SK-N-SH (cell line): ENCODE measurements around the gene FUNDC2. TPM values are rescaled to one million over a fixed set of nuclear protein-coding genes. Genes with fewer than 3 reads are reported as not detected.

Experiments
- CTCF ChIA-PET: fragments of 300-600, 350-600 bp; formaldehyde crosslinking; extraction: SDS; loops from one replicate; lab custom pipeline; 2021; lab: Yijun Ruan, JAX
- POLR2A ChIA-PET: fragments of 350-600 bp; sonication (Branson Sonifier 250); formaldehyde crosslinking; extraction: SDS; loops from one replicate; lab custom pipeline; 2020; ENCODE audit warnings: antibody characterized with exemption, inconsistent platforms; lab: Yijun Ruan, JAX
- DNase-seq: peaks from one replicate; pipeline ENCODE4 v3.0.0; 2012
- H2AFZ ChIP-seq: fragments of 200-600 bp; sonication (generic); 2 replicates; pipeline ENCODE4 v1.8.1; 2016; ENCODE audit warnings: antibody characterized with exemption, mild to moderate bottlenecking, low read depth
- H3F3A ChIP-seq: fragments of 200-600 bp; sonication (generic); replicated peaks from 2 replicates; pipeline ENCODE3; 2016; ENCODE audit warnings: antibody characterized with exemption, mild to moderate bottlenecking; ENCODE audit not compliant: insufficient read depth
- H3K27ac ChIP-seq, 2 experiments: fragments of 200-500 bp in 1 of 2; fragments of 200-600 bp in 1 of 2; sonication (Bioruptor generic) in 1 of 2; sonication (generic), shearing (Covaris generic) in 1 of 2; 2 replicates each; pipeline versions ENCODE4 v1.5.1 to v1.6.1; 2014 to 2016; ENCODE audit warnings: low read depth in 2 of 2, inconsistent platforms in 1 of 2, low read length in 1 of 2, mild to moderate bottlenecking in 1 of 2, mixed read lengths in 1 of 2
- H3K27me3 ChIP-seq: fragments of 200-600 bp; sonication (generic), shearing (Covaris generic); 2 replicates; pipeline ENCODE4 v1.6.1; 2016; ENCODE audit warnings: mixed run types; ENCODE audit not compliant: insufficient read depth
- H3K36me3 ChIP-seq, 2 experiments: fragments of 200-500 bp in 1 of 2; fragments of 200-600 bp in 1 of 2; sonication (Bioruptor generic) in 1 of 2; sonication (generic) in 1 of 2; replicated peaks in 1 of 2; 2 replicates each; pipeline versions ENCODE3 to v1.5.1; 2014 to 2016; ENCODE audit warnings: low read length in 1 of 2, mild to moderate bottlenecking in 1 of 2; ENCODE audit not compliant: insufficient read depth in 2 of 2, control insufficient read depth in 1 of 2
- H3K4me1 ChIP-seq, 2 experiments: fragments of 200-500 bp in 1 of 2; fragments of 200-600 bp in 1 of 2; sonication (Bioruptor generic) in 1 of 2; sonication (generic), shearing (Covaris generic) in 1 of 2; 2 replicates each; pipeline versions ENCODE4 v1.5.1 to v1.6.1; 2014 to 2016; ENCODE audit warnings: low read depth in 1 of 2, low read length in 1 of 2, mixed run types in 1 of 2; ENCODE audit not compliant: insufficient read depth in 2 of 2, control insufficient read depth in 1 of 2
- H3K4me2 ChIP-seq: fragments of 200-600 bp; sonication (generic), shearing (Covaris generic); 2 replicates; pipeline ENCODE4 v1.6.1; 2017; ENCODE audit warnings: mixed run types
- H3K4me3 ChIP-seq, 2 experiments: fragments of 200-500 bp in 1 of 2; fragments of 200-600 bp in 1 of 2; sonication (Bioruptor generic) in 1 of 2; sonication (generic), shearing (Covaris generic) in 1 of 2; 2 replicates each; pipeline versions ENCODE4 v1.5.1 to v1.8.1; 2014 to 2016; ENCODE audit warnings: low read depth in 2 of 2, inconsistent platforms in 1 of 2, low read length in 1 of 2, mild to moderate bottlenecking in 1 of 2, mixed read lengths in 1 of 2, moderate library complexity in 1 of 2
- H3K79me2 ChIP-seq: fragments of 200-600 bp; sonication (generic); 2 replicates; pipeline ENCODE4 v1.8.1; 2017; ENCODE audit warnings: mild to moderate bottlenecking; ENCODE audit not compliant: insufficient read depth
- H3K9ac ChIP-seq: fragments of 200-600 bp; sonication (generic); 2 replicates; pipeline ENCODE4 v1.6.1; 2017; ENCODE audit warnings: mixed run types
- H3K9me2 ChIP-seq: fragments of 200-600 bp; sonication (generic); 2 replicates; pipeline ENCODE4 v1.6.1; 2017; ENCODE audit warnings: mixed run types
- H3K9me3 ChIP-seq: fragments of 200-600 bp; sonication (generic); 2 replicates; pipeline ENCODE4 v1.6.1; 2017; ENCODE audit warnings: mixed run types, mild to moderate bottlenecking, moderate library complexity
- H4K20me1 ChIP-seq: fragments of 200-600 bp; sonication (generic); 2 replicates; pipeline ENCODE4 v1.6.1; 2017; ENCODE audit warnings: mild to moderate bottlenecking, mixed run types; ENCODE audit not compliant: insufficient read depth
- CHD2 ChIP-seq: fragments of 150-350 bp; IDR thresholded peaks from 2 replicates; pipeline ENCODE4 v1.6.1; 2018; ENCODE audit warnings: low read length; ENCODE audit not compliant: partially characterized antibody
- CTCF ChIP-seq: fragments of 200-600 bp; sonication (generic); IDR thresholded peaks from 2 replicates; pipeline ENCODE4 v1.6.1; 2017; ENCODE audit warnings: antibody characterized with exemption, mild to moderate bottlenecking, moderate library complexity
- ELF1 ChIP-seq: IDR thresholded peaks from 2 replicates; pipeline ENCODE4 v1.4.0; 2012
- EP300 ChIP-seq, 2 experiments: IDR thresholded peaks; 2 replicates each; pipeline versions ENCODE4 v1.4.0 to v1.6.1; 2012; ENCODE audit warnings: borderline replicate concordance in 1 of 2, low read depth in 1 of 2, low read length in 1 of 2
- EZH2phosphoT487 ChIP-seq: fragments of 200-600 bp; sonication (generic); IDR thresholded peaks from 2 replicates; pipeline ENCODE4 v1.6.1; 2017; ENCODE audit warnings: low read depth, mixed run types, mild to moderate bottlenecking, antibody characterized with exemption, moderate library complexity, borderline replicate concordance
- FOXJ3 ChIP-seq: sonication (generic); formaldehyde crosslinking; IDR thresholded peaks from 2 replicates; pipeline ENCODE4 v1.5.1; 2020; ENCODE audit warnings: mild to moderate bottlenecking, missing genetic modification reagents
- FOXM1 ChIP-seq: IDR thresholded peaks from 2 replicates; pipeline ENCODE4 v1.4.0; 2012; ENCODE audit warnings: low read depth, mild to moderate bottlenecking
- GABPA ChIP-seq: IDR thresholded peaks from 2 replicates; pipeline ENCODE4 v1.4.0; 2012; ENCODE audit warnings: low read depth, mild to moderate bottlenecking
- JUND ChIP-seq: IDR thresholded peaks from 2 replicates; pipeline ENCODE4 v1.4.0; 2012
- MAX ChIP-seq: IDR thresholded peaks from 2 replicates; pipeline ENCODE4 v1.4.0; 2012; ENCODE audit warnings: low read depth
- NRF1 ChIP-seq: IDR thresholded peaks from 2 replicates; pipeline ENCODE4 v1.6.1; 2012; ENCODE audit warnings: low read depth, mild to moderate bottlenecking, low read length
- PBX3 ChIP-seq: IDR thresholded peaks from 2 replicates; pipeline ENCODE4; 2012
- REST ChIP-seq: IDR thresholded peaks from 2 replicates; pipeline ENCODE4 v1.6.1; 2012; ENCODE audit warnings: mild to moderate bottlenecking, low read depth, low read length, moderate library complexity
- RXRA ChIP-seq: IDR thresholded peaks from 2 replicates; pipeline ENCODE4 v1.4.0; 2012; ENCODE audit warnings: low read depth, mild to moderate bottlenecking, borderline replicate concordance
- SIN3A ChIP-seq: IDR thresholded peaks from 2 replicates; pipeline ENCODE4 v1.6.1; 2012; ENCODE audit warnings: low read depth, mild to moderate bottlenecking, low read length, moderate library complexity, borderline replicate concordance
- TAF1 ChIP-seq: IDR thresholded peaks from 2 replicates; pipeline ENCODE4 v1.6.1; 2012; ENCODE audit warnings: low read depth, mild to moderate bottlenecking, low read length, moderate library complexity, borderline replicate concordance
- TCF12 ChIP-seq: IDR thresholded peaks from 2 replicates; pipeline ENCODE4 v1.4.0; 2012
- TEAD4 ChIP-seq: IDR thresholded peaks from 2 replicates; pipeline ENCODE4 v1.4.0; 2012; ENCODE audit warnings: mild to moderate bottlenecking, borderline replicate concordance; ENCODE audit not compliant: insufficient read depth
- USF1 ChIP-seq: IDR thresholded peaks from 2 replicates; pipeline ENCODE4 v1.4.0; 2012; ENCODE audit warnings: low read depth, borderline replicate concordance
- USF2 ChIP-seq: fragments of 150-350 bp; IDR thresholded peaks from 2 replicates; pipeline ENCODE4 v1.6.1; 2017; ENCODE audit warnings: antibody characterized with exemption, low read length, low read depth, borderline replicate concordance
- YY1 ChIP-seq: IDR thresholded peaks from 2 replicates; pipeline ENCODE4 v1.4.0; 2012; ENCODE audit warnings: low read depth, mild to moderate bottlenecking
- WGBS: methylation state at CpG from one replicate; pipeline ENCODE4 v1.1.6; 2017; ENCODE audit warnings: low lambda C conversion rate; 5-methylcytosine and 5-hydroxymethylcytosine counted together
- polyA plus RNA-seq, 3 experiments: library from polyadenylated mRNA; depleted of rRNA; stranded (reverse); fragments of >200 nt; gene quantifications; 2 replicates each; pipeline ENCODE4 v1.2.3, GENCODE V29; 2012

Gene FUNDC2
- polyA plus RNA-seq, 1 of the 3 experiments (the other 2 are of a cell fraction) = 55.9 TPM

- TF ChIP-seq REST (no peak), TAF1 (no peak; the same call in 1 of the 2 replicates), SIN3A (no peak), TCF12 (no peak), GABPA (peak; percentile 55), PBX3 (no peak), FOXJ3 (no peak), FOXM1 (no peak), ELF1 (peak; percentile 48; the same call in 1 of the 2 replicates), EP300 (IDR thresholded peaks at IDR 0.05; ENCODE audit: borderline replicate concordance in 1 of 2, low read depth in 1 of 2, low read length in 1 of 2) (no peak), EZH2phosphoT487 (no peak)
Observed at GRCh38 chrX:155026727-155027508, at the start of gene FUNDC2 (continued).

- 46% methylated on average over 4 of the region's 4 CpGs for WGBS
- Histone ChIP-seq H3K4me1 (no peaks in the 10 kb centered on the region), H2AFZ (no peak overlapping the region), H4K20me1 (no peaks in the 10 kb centered on the region), H3K9ac (no peak overlapping the region), H3K27ac (no peak overlapping the region), H3K27me3 (no peaks in the 10 kb centered on the region), H3K79me2 (no peaks in the 10 kb centered on the region), H3K9me2 (no peaks in the 10 kb centered on the region), H3K36me3 (no peaks in the 10 kb centered on the region), H3F3A (no peaks in the 10 kb centered on the region), H3K4me2 (no peak overlapping the region), H3K4me3 (no peak overlapping the region), H3K9me3 (peaks cover 8% of the 10 kb centered on the region; the same call in 1 of the 2 replicates)
- ChIA-PET CTCF (interaction anchor here (0.8 to 1.8 kb wide), 7 partner anchors 16 to 169 kb away, joined by 3 to 7 read pairs (median 4); no protein-coding TSS in a partner anchor), POLR2A (no interaction called here)
- no peak for DNase-seq
- TF ChIP-seq CTCF = no peak
- TF ChIP-seq NRF1 = no peak
- TF ChIP-seq MAX = no peak
- TF ChIP-seq CHD2 = no peak
- TF ChIP-seq TCF12 = no peak
- TF ChIP-seq RXRA = no peak
- TF ChIP-seq YY1 = no peak
- TF ChIP-seq USF1 = no peak
- no peak for TF ChIP-seq EZH2phosphoT487
- no peak for TF ChIP-seq USF2
- TF ChIP-seq ELF1 = no peak
- TF ChIP-seq TEAD4 = no peak
- TF ChIP-seq JUND = no peak
- TF ChIP-seq, all 33 proteins: peak for 0
Observed at GRCh38 chrX:154979629-154980028, 47.0 kb upstream of the FUNDC2 start.
